HCT116 (cell line): ENCODE data around the gene PRR5L. TPM values are rescaled to one million over a fixed set of nuclear protein-coding genes. Genes with fewer than 3 reads are reported as not detected.

Experiments used
- ATAC-seq: fragments of 200-7000 bp; cut with Tn5 transposase; 2 replicates; pipeline ENCODE4 v1.9.1; 2020; ENCODE audit warnings: mild to moderate bottlenecking, moderate library complexity
- BruUV-seq: library from RNA; stranded (reverse); fragments of 400-500 nt; replicated peaks from 2 replicates; lab custom pipeline; 2021; lab: Mats Ljungman, UMichigan
- CTCF ChIA-PET: fragments of 300-600 bp; sonication (Branson Sonifier 250); formaldehyde crosslinking; loops from one replicate; lab custom pipeline; 2021; ENCODE audit warnings: antibody characterized with exemption; lab: Charles Lee
- POLR2A ChIA-PET: fragments of 300-600, 350-600 bp; sonication (Branson Sonifier 250); formaldehyde crosslinking; loops from one replicate; lab custom pipeline; 2021; ENCODE audit warnings: antibody characterized with exemption; lab: Charles Lee
- RAD21 ChIA-PET, 2 experiments: fragments of 300-600 bp; sonication (Branson Sonifier 250); formaldehyde crosslinking; loops; one replicate each; lab custom pipeline; 2023; ENCODE audit warnings: low total read pairs in 2 of 2; ENCODE audit not compliant: uncharacterized antibody in 2 of 2, unreplicated experiment in 2 of 2, low non-redundant PET in 1 of 2; lab: Charles Lee
- DNase-seq: peaks from one replicate; pipeline ENCODE4 v3.0.0-alpha.2; 2010; ENCODE audit warnings: low read depth, low spot score
- H2AFZ ChIP-seq: fragments of 200-600 bp; shearing (Covaris generic), sonication (generic); 2 replicates; pipeline ENCODE4 v1.6.1; 2017; ENCODE audit warnings: low read depth, mixed run types, mixed read lengths, antibody characterized with exemption, low read length; ENCODE audit not compliant: poor library complexity, severe bottlenecking
- H3K27ac ChIP-seq: 2 replicates; pipeline ENCODE4 v1.5.1; 2012; ENCODE audit warnings: low read depth, low read length
- H3K27me3 ChIP-seq: fragments of 200-600 bp; sonication (generic); 2 replicates; pipeline ENCODE4 v1.6.1; 2016; ENCODE audit warnings: mixed run types, low read length, mixed read lengths; ENCODE audit not compliant: insufficient read depth
- H3K36me3 ChIP-seq, 2 experiments: fragments of 200-500 bp in 1 of 2; fragments of 200-600 bp in 1 of 2; sonication (Bioruptor generic) in 1 of 2; sonication (generic) in 1 of 2; 2 replicates each; pipeline versions ENCODE4 v1.5.1 to v1.6.1; 2014 to 2016; ENCODE audit warnings: low read length in 2 of 2, inconsistent platforms in 1 of 2, mixed read lengths in 1 of 2, mixed run types in 1 of 2; ENCODE audit not compliant: insufficient read depth in 2 of 2, control insufficient read depth in 1 of 2
- H3K4me1 ChIP-seq, 2 experiments: fragments of 200-600 bp in 1 of 2; sonication (generic) in 1 of 2; 2 replicates each; pipeline versions ENCODE4 v1.5.1 to v1.6.1; 2012 to 2017; ENCODE audit warnings: low read length in 2 of 2, inconsistent platforms in 1 of 2, mild to moderate bottlenecking in 1 of 2, mixed read lengths in 1 of 2, mixed run types in 1 of 2, moderate library complexity in 1 of 2; ENCODE audit not compliant: insufficient read depth in 2 of 2, control insufficient read depth in 1 of 2
- H3K4me2 ChIP-seq: fragments of 200-600 bp; sonication (generic); 2 replicates; pipeline ENCODE4 v1.6.1; 2017; ENCODE audit warnings: mixed run types, low read length, mixed read lengths
- H3K4me3 ChIP-seq, 2 experiments: fragments of 200-600 bp in 1 of 2; sonication (generic) in 1 of 2; replicated peaks in 1 of 2; 2 replicates each; pipeline ENCODE4 v1.5.1; 2011 to 2016; ENCODE audit warnings: low read length in 2 of 2, control low read depth in 1 of 2, low read depth in 1 of 2, mild to moderate bottlenecking in 1 of 2, mixed read lengths in 1 of 2, mixed run types in 1 of 2
- H3K79me2 ChIP-seq: fragments of 200-600 bp; sonication (generic); 2 replicates; pipeline ENCODE4 v1.6.1; 2017; ENCODE audit warnings: mild to moderate bottlenecking, mixed run types, low read length, moderate library complexity, mixed read lengths; ENCODE audit not compliant: insufficient read depth
- H3K9ac ChIP-seq: fragments of 200-600 bp; sonication (generic); 2 replicates; pipeline ENCODE4 v1.6.1; 2016; ENCODE audit warnings: low read length, mixed read lengths
- H3K9me2 ChIP-seq: fragments of 200-600 bp; sonication (generic), shearing (Covaris generic); 2 replicates; pipeline ENCODE4 v1.6.1; 2017; ENCODE audit warnings: mixed run types, mild to moderate bottlenecking, moderate library complexity; ENCODE audit not compliant: insufficient read depth
- H3K9me3 ChIP-seq, 2 experiments: fragments of 200-500 bp in 1 of 2; fragments of 200-600 bp in 1 of 2; sonication (Bioruptor generic) in 1 of 2; sonication (generic) in 1 of 2; 2 replicates each; pipeline ENCODE4 v1.6.1; 2014 to 2017; ENCODE audit warnings: low read length in 2 of 2, mixed read lengths in 2 of 2, inconsistent platforms in 1 of 2, low read depth in 1 of 2, mild to moderate bottlenecking in 1 of 2, mixed run types in 1 of 2, moderate library complexity in 1 of 2; ENCODE audit not compliant: control insufficient read depth in 1 of 2, insufficient read depth in 1 of 2
- H4K20me1 ChIP-seq: fragments of 200-600 bp; sonication (generic), shearing (Covaris generic); 2 replicates; pipeline ENCODE4 v1.6.1; 2017; ENCODE audit warnings: mixed run types, mild to moderate bottlenecking, moderate library complexity; ENCODE audit not compliant: insufficient read depth
- CBX3 ChIP-seq: IDR thresholded peaks from 2 replicates; pipeline ENCODE4 v1.6.1; 2012; ENCODE audit warnings: low read depth
- CEBPB ChIP-seq: IDR thresholded peaks from 2 replicates; pipeline ENCODE4 v1.6.1; 2012; ENCODE audit warnings: low read depth
- EGR1 ChIP-seq: IDR thresholded peaks from 2 replicates; pipeline ENCODE4 v1.6.1; 2012; ENCODE audit warnings: low read depth
- ELF1 ChIP-seq: IDR thresholded peaks from 2 replicates; pipeline ENCODE4 v1.6.1; 2012; ENCODE audit warnings: low read depth, borderline replicate concordance
- EZH2 ChIP-seq: fragments of 200-600 bp; sonication (generic); IDR thresholded peaks from 2 replicates; pipeline ENCODE4 v1.6.1; 2017; ENCODE audit warnings: antibody characterized with exemption, mixed run types
- EZH2phosphoT487 ChIP-seq: fragments of 200-600 bp; IDR thresholded peaks from 2 replicates; pipeline ENCODE4 v1.6.1; 2018; ENCODE audit warnings: antibody characterized with exemption, borderline replicate concordance
- JUND ChIP-seq: IDR thresholded peaks from 2 replicates; pipeline ENCODE4 v1.6.1; 2012
- POLR2AphosphoS5 ChIP-seq: IDR thresholded peaks from 2 replicates; pipeline ENCODE4 v1.6.1; 2011; ENCODE audit warnings: mild to moderate bottlenecking, low read depth, low read length, moderate library complexity
- RAD21 ChIP-seq: IDR thresholded peaks from 2 replicates; pipeline ENCODE4 v1.6.1; 2012; ENCODE audit warnings: low read depth, mild to moderate bottlenecking
- REST ChIP-seq: IDR thresholded peaks from 2 replicates; pipeline ENCODE4 v1.6.1; 2012; ENCODE audit warnings: low read depth
- SIN3A ChIP-seq: IDR thresholded peaks from 2 replicates; pipeline ENCODE4 v1.6.1; 2012; ENCODE audit warnings: low read depth
- SP1 ChIP-seq: IDR thresholded peaks from 2 replicates; pipeline ENCODE4 v1.6.1; 2012; ENCODE audit warnings: low read depth
- SRF ChIP-seq: IDR thresholded peaks from 2 replicates; pipeline ENCODE4 v1.6.1; 2012; ENCODE audit warnings: low read depth
- TCF7L2 ChIP-seq: IDR thresholded peaks from 2 replicates; pipeline ENCODE4 v1.7.0; 2011; ENCODE audit warnings: borderline replicate concordance, inconsistent platforms; ENCODE audit not compliant: insufficient read depth, insufficient read length; ENCODE audit errors: extremely low read depth
- ZNF274 ChIP-seq: fragments of 200-500 bp; sonication (Bioruptor generic); IDR thresholded peaks from 2 replicates; pipeline ENCODE4 v1.6.1; 2014; ENCODE audit warnings: mild to moderate bottlenecking, low read depth, low read length, inconsistent platforms
- intact Hi-C: fragments of 100-400 bp; cut with micrococcal nuclease; formaldehyde crosslinking; loops from 2 replicates; pipeline ENCODE4 v1.10.0; 2022
- total RNA-seq: library from RNA; stranded (reverse); gene quantifications from one replicate; pipeline ENCODE4 v1.2.1, GENCODE V29; 2021; ENCODE audit not compliant: unreplicated experiment
- TF ChIP-seq, protein P1 (sequence below): IDR thresholded peaks from 2 replicates; pipeline ENCODE4 v1.6.1; 2012
- TF ChIP-seq, protein P2 (sequence below): IDR thresholded peaks from 2 replicates; pipeline ENCODE4 v1.6.1; 2012

The PRR5L gene
- total RNA-seq, 1 experiment from 2014 or later: 0.47 TPM

DNA sequence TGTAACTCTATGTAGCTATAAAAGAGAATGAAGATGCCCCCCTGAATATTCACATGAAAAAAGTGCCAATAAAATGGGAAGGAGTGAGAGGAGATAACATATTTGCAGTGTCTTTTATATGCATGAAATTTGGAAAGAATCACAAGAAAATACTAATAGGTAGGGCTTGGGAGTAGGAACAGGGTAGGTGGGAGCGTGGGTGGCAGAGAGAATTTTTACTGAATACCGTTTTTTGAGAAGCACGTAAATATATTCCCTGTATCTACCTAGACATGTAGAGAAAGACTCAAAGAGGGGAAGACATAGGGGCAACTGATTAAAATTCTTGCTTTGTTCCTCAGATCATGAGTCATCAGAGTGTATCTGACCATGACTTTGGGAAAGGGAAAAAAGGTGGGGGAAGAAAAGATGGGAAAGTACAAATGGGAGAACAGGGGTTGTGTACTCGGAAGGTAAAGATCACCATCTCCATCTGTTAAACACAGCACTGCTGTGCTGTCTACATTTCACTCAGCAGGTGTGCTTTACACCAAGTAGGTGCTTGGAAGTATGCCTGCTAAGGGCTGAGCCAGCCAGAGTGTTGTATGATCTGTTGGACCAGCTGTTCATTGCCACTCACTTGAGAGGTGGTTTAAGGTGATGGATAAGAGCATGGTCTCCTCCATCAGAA lies 16.0 kb downstream of the PRR5L start (continued):
- TF ChIP-seq REST (no peak), EZH2phosphoT487 (no peak), ZNF274 (no peak), ELF1 (no peak), EZH2 (no peak)

GRCh38 chr11:36312611-36313472 lies 16.8 kb downstream of the PRR5L start:
- no peak for DNase-seq
- intact Hi-C loops: no loop called here
- no peak for ATAC-seq
- TF ChIP-seq EGR1 (no peak), CBX3 (no peak), RAD21 (no peak), REST (no peak), SRF (no peak), SIN3A (no peak), ZNF274 (no peak), TCF7L2 (no peak), EZH2phosphoT487 (no peak), POLR2AphosphoS5 (no peak), CEBPB (no peak), EZH2 (no peak), SP1 (no peak), JUND (no peak)
- TF ChIP-seq, protein P1, sequence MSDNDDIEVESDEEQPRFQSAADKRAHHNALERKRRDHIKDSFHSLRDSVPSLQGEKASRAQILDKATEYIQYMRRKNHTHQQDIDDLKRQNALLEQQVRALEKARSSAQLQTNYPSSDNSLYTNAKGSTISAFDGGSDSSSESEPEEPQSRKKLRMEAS: no peak
- TF ChIP-seq, protein P2, sequence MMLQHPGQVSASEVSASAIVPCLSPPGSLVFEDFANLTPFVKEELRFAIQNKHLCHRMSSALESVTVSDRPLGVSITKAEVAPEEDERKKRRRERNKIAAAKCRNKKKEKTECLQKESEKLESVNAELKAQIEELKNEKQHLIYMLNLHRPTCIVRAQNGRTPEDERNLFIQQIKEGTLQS: no peak

More at GRCh38 chr11:36312611-36313472, 16.8 kb downstream of the PRR5L start:
- H3K79me2 ChIP-seq: no peaks in the 10 kb centered on the region
- no peak overlapping the region for H2AFZ ChIP-seq
- no peaks in the 10 kb centered on the region for H3K36me3 ChIP-seq
- no TSS peak for BruUV-seq
- ChIA-PET POLR2A (no interaction called here), CTCF (no interaction called here), RAD21 (no interaction called here)
- H3K4me2 ChIP-seq: no peak overlapping the region
- peaks cover 0 to 6% of the 10 kb centered on the region in 2 experiments; a peak in 1 of 4 replicates for H3K4me1 ChIP-seq
- peaks cover 64% of the 10 kb centered on the region for H3K27me3 ChIP-seq
- H3K27ac ChIP-seq: no peak overlapping the region
- H4K20me1 ChIP-seq: no peaks in the 10 kb centered on the region
- no peaks in the 10 kb centered on the region for H3K9me2 ChIP-seq
- no peaks in the 10 kb centered on the region for H3K9me3 ChIP-seq
- H3K4me3 ChIP-seq: no peak overlapping the region
- no peak overlapping the region for H3K9ac ChIP-seq
